Measurements from ENCODE around the gene PYGB. TPM values are rescaled to one million over a fixed set of nuclear protein-coding genes. Genes with fewer than 3 reads are reported as not detected.

Gene PYGB
- total RNA-seq, 1 experiment from 2014 or later, result 220 TPM

GRCh38 chr20:25293910-25294458 is 46.1 kb downstream of the PYGB start:
- Histone ChIP-seq H3K9me3 (ENCODE audit: control insufficient read depth, insufficient read depth, low read depth, low read length) (no peaks in the 10 kb centered on the region), H3K27me3 (ENCODE audit: control insufficient read depth, insufficient read depth, low read length) (no peaks in the 10 kb centered on the region), H3K36me3 (ENCODE audit: control insufficient read depth, insufficient read depth, low read length) (peaks cover 8% of the 10 kb centered on the region; the same call in 1 of the 2 replicates), H3K4me1 (ENCODE audit: control insufficient read depth, insufficient read depth, low read length) (peaks cover 47% of the 10 kb centered on the region), H3K27ac (ENCODE audit: low read length) (peak overlapping the region; percentile 39), H3K4me3 (ENCODE audit: low read depth in 2 of 2, low read length in 2 of 2) (no peak overlapping the region)
- DNase-seq (ENCODE audit: low read depth, low spot score), result no peak
- POLR2A ChIA-PET, result no interaction called here
- intact Hi-C loops (cut with micrococcal nuclease; ENCODE audit: unreplicated experiment), result loop anchor here (10.0 kb wide), 1 partner anchor 299 kb away; the partner anchor contains the start of gene APMAP
- TF ChIP-seq POLR2AphosphoS5 (IDR thresholded peaks at IDR 0.05; ENCODE audit: low read depth, low read length) (no peak), REST (IDR thresholded peaks at IDR 0.05; ENCODE audit: insufficient read depth in 1 of 2, low read depth in 2 of 2, low read length in 1 of 2) (no peak), SIN3A (IDR thresholded peaks at IDR 0.05; ENCODE audit: borderline replicate concordance, insufficient read depth, low read depth, low read length) (no peak), TCF7L2 (IDR thresholded peaks at IDR 0.05; ENCODE audit: low read depth, low read length) (no peak), CTCF (IDR thresholded peaks at IDR 0.05) (no peak)
- CTCF ChIA-PET, result interaction anchor here (0.6 kb wide), 2 partner anchors 73 to 421 kb away, joined by 3 to 4 read pairs; no protein-coding TSS in a partner anchor
- no TSS peak for BruUV-seq (replicated peaks)
- in situ Hi-C loops (cut with HindIII; ENCODE audit: low pct_unique_long_range_greater_than_20kb, low sequenced_read_pairs), result no loop called here
- ATAC-seq, result no peak

GRCh38 chr20:25294459-25295385 is 46.8 kb downstream of the PYGB start:
- no peak overlapping the region for H3K4me3 ChIP-seq (ENCODE audit: low read depth in 2 of 2, low read length in 2 of 2)
- no peaks in the 10 kb centered on the region for H3K9me3 ChIP-seq (ENCODE audit: control insufficient read depth, insufficient read depth, low read depth, low read length)
- peaks cover 52% of the 10 kb centered on the region for H3K4me1 ChIP-seq (ENCODE audit: control insufficient read depth, insufficient read depth, low read length)
- POLR2A ChIA-PET, result interaction anchor here (0.5 to 0.6 kb wide), 2 partner anchors 32 to 143 kb away, joined by 5 to 10 read pairs; no protein-coding TSS in a partner anchor
- DNase-seq (ENCODE audit: low read depth, low spot score) (no peak), ATAC-seq (peak; percentile 53)
- in situ Hi-C loops (cut with HindIII; ENCODE audit: low pct_unique_long_range_greater_than_20kb, low sequenced_read_pairs), result no loop called here
- peak overlapping the region; percentile 70 for H3K27ac ChIP-seq (ENCODE audit: low read length)
- TF ChIP-seq POLR2AphosphoS5 (IDR thresholded peaks at IDR 0.05; ENCODE audit: low read depth, low read length) (0 out of 2 replicates have a peak, but pooled peaks have one; percentile 65), REST (IDR thresholded peaks at IDR 0.05; ENCODE audit: insufficient read depth in 1 of 2, low read depth in 2 of 2, low read length in 1 of 2) (no peak), CTCF (IDR thresholded peaks at IDR 0.05) (peak; percentile 94)
- peaks cover 8% of the 10 kb centered on the region; the same call in 1 of the 2 replicates for H3K36me3 ChIP-seq (ENCODE audit: control insufficient read depth, insufficient read depth, low read length)
- no peaks in the 10 kb centered on the region for H3K27me3 ChIP-seq (ENCODE audit: control insufficient read depth, insufficient read depth, low read length)
- intact Hi-C loops (cut with micrococcal nuclease; ENCODE audit: unreplicated experiment), result loop anchor here (10.0 kb wide), 1 partner anchor 300 kb away; the partner anchor contains the start of gene APMAP
- CTCF ChIA-PET, result interaction anchor here (0.6 to 1.8 kb wide), 2 partner anchors 72 to 104 kb away, joined by 3 to 9 read pairs; no protein-coding TSS in a partner anchor
- no TSS peak for BruUV-seq (replicated peaks)

All from Panc1 (cell line).